NCI-H510A treated with DMSO at 0.1 percent for 48 hours (cell line): ENCODE data around the gene CNPY1.

Source experiments
- DNase-seq: peaks from one replicate; lab custom pipeline; 2025; lab: John Stamatoyannopoulos, UW

The CNPY1 gene

GRCh38 chr7:155489158-155489840 lies 57.1 kb downstream of the CNPY1 start:
- no peak for DNase-seq

DNA sequence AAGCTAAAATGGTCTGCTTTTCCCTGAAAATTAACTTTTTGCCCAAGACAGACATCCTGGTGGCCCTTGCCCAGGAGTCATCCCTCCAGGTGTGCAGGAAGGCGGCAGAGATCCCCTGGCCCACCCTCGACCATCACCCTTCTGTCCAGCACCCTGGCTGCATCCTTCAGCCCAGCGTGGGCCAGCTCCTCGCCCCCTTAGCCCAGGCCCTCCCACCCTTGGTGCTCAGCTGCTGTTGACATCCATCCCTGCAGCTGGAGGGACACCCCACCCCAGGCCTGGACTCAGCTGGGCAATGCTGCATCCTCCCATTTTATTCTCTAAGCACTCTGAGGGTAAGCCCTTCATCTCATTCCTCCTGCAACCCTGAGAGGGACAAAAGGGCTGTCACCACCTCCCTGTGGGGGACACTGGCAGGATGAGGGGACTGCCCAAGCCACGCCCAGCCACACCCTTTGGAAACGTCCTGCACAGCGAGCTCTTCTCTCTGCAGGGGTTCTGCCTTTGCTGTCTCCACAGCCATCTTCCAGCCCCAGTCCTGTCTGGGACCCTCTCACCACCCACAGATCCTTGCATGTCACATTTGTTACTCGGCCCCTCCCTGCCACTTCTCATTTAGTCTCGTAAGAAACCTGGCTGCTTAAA lies 57.8 kb downstream of the CNPY1 start:
- DNase-seq: no peak

GRCh38 chr7:155487509-155488482 lies 58.6 kb downstream of the CNPY1 start:
- DNase-seq: no peak

DNA sequence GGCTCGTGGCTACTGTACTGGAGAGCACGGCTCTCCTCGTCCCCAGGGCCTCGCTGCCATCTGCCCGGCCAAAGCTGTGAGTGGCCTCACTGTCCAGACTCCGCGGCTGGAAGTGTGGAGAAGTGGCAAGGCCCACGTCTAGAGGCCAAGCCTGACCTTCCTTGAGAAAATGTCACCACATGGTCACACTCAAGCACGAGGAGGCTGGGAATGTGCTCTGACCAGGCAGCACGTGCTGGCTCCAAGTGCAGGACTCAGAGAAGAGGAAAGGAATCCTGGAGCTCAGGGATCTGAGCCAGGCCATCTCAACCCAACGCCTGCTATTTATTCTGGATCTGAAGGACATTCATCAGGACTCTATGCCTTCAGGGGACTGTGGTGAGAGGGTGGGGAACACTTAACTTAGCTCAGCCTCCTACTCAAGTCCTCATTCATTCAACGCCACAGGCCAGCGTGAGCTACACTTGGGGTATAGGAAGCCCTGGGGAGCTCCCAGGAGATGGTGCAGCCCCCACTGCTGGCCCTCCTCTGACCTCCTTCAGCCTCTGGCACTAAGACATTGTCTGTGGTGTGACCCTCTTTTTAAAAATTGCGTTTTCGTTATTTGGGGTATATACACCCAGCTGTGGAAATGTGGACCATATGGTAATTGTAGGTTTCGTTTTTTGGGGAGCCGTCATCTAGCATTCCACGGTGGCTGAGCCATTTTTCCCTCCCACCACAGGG lies 59.4 kb downstream of the CNPY1 start:
- DNase-seq: no peak

GRCh38 chr7:155484483-155485399 lies 61.6 kb downstream of the CNPY1 start:
- DNase-seq: no peak

GRCh38 chr7:155483868-155484325 lies 62.5 kb downstream of the CNPY1 start:
- no peak for DNase-seq

DNA sequence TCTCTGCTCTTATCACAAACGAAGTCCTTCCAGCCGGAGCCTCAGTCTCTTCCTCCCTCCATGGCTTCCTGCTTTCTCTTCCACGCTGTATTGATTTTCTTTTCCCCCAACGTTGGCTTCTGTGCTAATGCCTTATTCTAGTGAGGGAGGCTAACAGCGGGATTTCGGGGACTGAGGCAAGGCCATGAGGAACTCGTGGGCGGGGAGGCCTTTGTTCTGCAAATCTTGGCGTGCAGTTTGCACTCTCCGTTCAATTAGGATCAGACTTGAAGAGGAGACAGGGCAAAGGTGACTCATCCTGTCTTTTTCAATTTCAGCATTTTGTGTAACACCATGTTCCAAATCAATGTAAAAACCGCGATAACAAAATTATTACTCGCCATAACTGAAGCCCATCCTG lies 63.1 kb downstream of the CNPY1 start:
- DNase-seq: no peak

DNA sequence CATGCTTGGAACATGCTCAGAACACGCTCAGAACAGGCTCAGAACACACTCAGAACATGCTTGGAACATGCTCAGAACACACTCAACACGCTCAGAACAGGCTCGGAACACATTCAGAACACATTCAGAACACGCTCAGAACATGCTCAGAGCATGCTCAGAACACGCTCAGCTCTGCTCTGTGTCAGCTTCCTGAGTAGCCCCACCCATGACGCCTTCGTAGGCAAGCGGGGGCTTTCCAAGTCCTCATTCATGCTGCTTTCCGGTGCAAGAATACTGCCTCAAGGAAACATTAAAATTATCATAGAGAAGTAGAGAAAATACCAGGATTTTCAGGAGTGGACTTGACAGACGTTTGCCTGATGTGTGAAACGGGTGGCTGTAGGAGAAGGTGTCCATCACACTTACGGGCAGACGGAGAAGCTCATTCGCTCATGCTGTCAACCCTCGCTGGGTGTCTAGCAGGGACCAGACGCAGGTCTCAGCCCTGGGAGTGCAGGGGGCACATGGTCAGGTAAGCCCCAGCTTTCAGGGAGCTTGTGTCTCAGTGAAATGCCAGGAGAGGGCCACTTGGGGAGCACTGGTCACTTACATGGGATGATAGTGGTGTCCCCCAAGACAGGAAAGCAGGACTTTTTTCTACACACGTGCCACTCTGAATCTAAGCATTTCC lies 63.7 kb downstream of the CNPY1 start:
- no peak for DNase-seq

DNA sequence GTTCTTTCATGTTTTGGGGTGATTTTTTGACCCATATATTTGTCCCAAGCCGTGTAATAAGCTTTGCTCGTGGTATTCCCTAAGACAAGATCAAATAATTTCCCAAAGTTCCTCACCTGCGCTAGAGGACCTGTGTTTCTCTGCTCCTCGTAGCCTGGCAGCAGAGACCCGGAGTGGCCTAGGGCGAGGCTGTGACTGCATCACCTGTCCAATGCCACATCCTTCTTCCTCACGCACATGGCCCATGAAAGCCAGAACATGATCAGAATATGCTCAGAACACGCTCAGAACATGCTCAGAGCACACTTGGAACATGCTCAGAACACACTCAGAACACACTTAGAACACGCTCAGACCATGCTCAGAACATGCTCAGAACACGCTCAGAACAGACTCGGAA lies 64.6 kb downstream of the CNPY1 start:
- no peak for DNase-seq

DNA sequence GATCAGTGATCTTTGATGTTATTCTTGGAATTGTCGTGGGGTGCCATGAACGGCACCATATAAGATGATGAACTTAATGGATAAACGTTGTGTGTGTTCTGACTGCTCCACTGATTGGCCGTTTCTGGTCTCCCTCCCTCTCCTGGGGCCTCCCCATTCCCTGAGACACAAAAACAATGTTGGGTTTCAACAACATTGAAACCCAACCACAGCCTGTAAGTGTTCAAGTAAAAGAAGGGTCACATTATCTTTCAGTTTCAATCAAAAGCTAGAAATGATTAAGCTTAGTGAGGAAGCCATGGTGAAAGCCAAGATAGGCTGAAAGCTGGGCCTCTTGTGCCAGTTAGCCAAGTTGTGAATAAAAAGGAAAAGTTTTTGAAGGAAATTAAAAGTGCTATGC lies 68.9 kb downstream of the CNPY1 start:
- no peak for DNase-seq

DNA sequence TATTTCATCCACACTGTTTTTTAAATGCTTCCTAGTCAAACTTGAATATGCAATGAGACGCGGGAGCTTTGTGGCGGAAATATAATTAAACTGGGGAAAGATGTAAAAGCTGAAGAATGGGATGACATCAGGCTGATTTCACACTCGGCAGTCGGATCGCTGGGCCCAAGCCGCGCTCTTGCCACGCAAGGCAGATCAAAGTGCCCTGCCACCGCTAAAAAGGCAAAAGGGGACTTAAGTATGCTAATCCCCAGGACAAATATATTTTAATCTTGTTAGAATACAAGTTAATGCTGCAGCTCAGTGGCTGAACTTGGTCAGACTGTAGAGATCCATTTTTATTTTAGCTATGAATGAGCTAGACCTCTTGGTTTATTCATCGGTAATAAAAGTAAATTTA lies 74.6 kb downstream of the CNPY1 start:
- DNase-seq: no peak

- DNase-seq: no peak
Observed at GRCh38 chr7:155470686-155471638, 75.4 kb downstream of the CNPY1 start.

DNA sequence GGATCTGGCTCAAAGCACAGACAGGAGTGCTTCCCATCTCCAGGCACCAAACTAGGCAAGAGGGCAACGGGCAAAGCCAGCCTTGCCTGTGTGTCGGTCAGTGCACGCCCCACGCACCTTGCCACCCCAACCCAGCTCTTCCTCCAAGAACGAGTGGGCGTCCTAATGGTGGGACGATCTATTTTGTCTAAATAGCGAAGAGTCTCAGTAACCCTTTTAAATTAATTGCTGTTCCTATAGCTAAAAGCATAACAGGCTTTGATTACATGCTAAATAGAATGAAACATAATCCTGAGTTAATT lies 76.2 kb downstream of the CNPY1 start:
- DNase-seq: no peak

- DNase-seq: no peak
Observed at GRCh38 chr7:155469311-155470185, 76.8 kb downstream of the CNPY1 start.

GRCh38 chr7:155468785-155469148 lies 77.6 kb downstream of the CNPY1 start:
- DNase-seq: no peak

- DNase-seq: no peak
Observed at GRCh38 chr7:155467846-155468784, 78.2 kb downstream of the CNPY1 start.
